ENCODE data around the gene ANKRD31. TPM values are rescaled to one million over a fixed set of nuclear protein-coding genes. Genes with fewer than 3 reads are reported as not detected.
"Not testable (repeated sequence)": the region's sequence is repeated elsewhere in the genome, so short reads cannot be mapped to it uniquely, and the experiment has no call there.

ANKRD31 gene
- total RNA-seq, 1 experiment from 2014 or later: 0.07 TPM

GRCh38 chr5:75095956-75096355 is 140.7 kb downstream of the ANKRD31 start:
- DNase-seq (ENCODE audit: low read depth); in situ Hi-C loops (cut with HindIII; ENCODE audit: low pct_unique_long_range_greater_than_20kb, low sequenced_read_pairs): not testable (repeated sequence)

GRCh38 chr5:75091597-75091996 is 145.1 kb downstream of the ANKRD31 start:
- DNase-seq (ENCODE audit: low read depth): no peak
- in situ Hi-C loops (cut with HindIII; ENCODE audit: low pct_unique_long_range_greater_than_20kb, low sequenced_read_pairs): no loop called here

GRCh38 chr5:75089662-75090061 is 147.0 kb downstream of the ANKRD31 start:
- in situ Hi-C loops (cut with HindIII; ENCODE audit: low pct_unique_long_range_greater_than_20kb, low sequenced_read_pairs): no loop called here
- DNase-seq (ENCODE audit: low read depth): no peak

- DNase-seq (ENCODE audit: low read depth): no peak
- in situ Hi-C loops (cut with HindIII; ENCODE audit: low pct_unique_long_range_greater_than_20kb, low sequenced_read_pairs): no loop called here
Measured at GRCh38 chr5:75089137-75089536, 147.5 kb downstream of the ANKRD31 start.

- no peak for DNase-seq (ENCODE audit: low read depth)
- in situ Hi-C loops (cut with HindIII; ENCODE audit: low pct_unique_long_range_greater_than_20kb, low sequenced_read_pairs): no loop called here
Measured at GRCh38 chr5:75088648-75089047, 148.0 kb downstream of the ANKRD31 start.

GRCh38 chr5:75081510-75081909 is 155.2 kb downstream of the ANKRD31 start:
- in situ Hi-C loops (cut with HindIII; ENCODE audit: low pct_unique_long_range_greater_than_20kb, low sequenced_read_pairs): no loop called here
- no peak for DNase-seq (ENCODE audit: low read depth)

- DNase-seq (ENCODE audit: low read depth); in situ Hi-C loops (cut with HindIII; ENCODE audit: low pct_unique_long_range_greater_than_20kb, low sequenced_read_pairs): not testable (repeated sequence)
Measured at GRCh38 chr5:75079346-75079745, 157.3 kb downstream of the ANKRD31 start.

GRCh38 chr5:75078027-75078426 is 158.7 kb downstream of the ANKRD31 start:
- no peak for DNase-seq (ENCODE audit: low read depth)
- in situ Hi-C loops (cut with HindIII; ENCODE audit: low pct_unique_long_range_greater_than_20kb, low sequenced_read_pairs): no loop called here

GRCh38 chr5:75072061-75072460 is 164.6 kb downstream of the ANKRD31 start:
- DNase-seq (ENCODE audit: low read depth): no peak
- in situ Hi-C loops (cut with HindIII; ENCODE audit: low pct_unique_long_range_greater_than_20kb, low sequenced_read_pairs): no loop called here

GRCh38 chr5:75071100-75071499 is 165.6 kb downstream of the ANKRD31 start:
- in situ Hi-C loops (cut with HindIII; ENCODE audit: low pct_unique_long_range_greater_than_20kb, low sequenced_read_pairs): no loop called here
- no peak for DNase-seq (ENCODE audit: low read depth)

- in situ Hi-C loops (cut with HindIII; ENCODE audit: low pct_unique_long_range_greater_than_20kb, low sequenced_read_pairs): no loop called here
- no peak for DNase-seq (ENCODE audit: low read depth)
Measured at GRCh38 chr5:75067434-75067833, 169.2 kb downstream of the ANKRD31 start.

- in situ Hi-C loops (cut with HindIII; ENCODE audit: low pct_unique_long_range_greater_than_20kb, low sequenced_read_pairs): no loop called here
- no peak for DNase-seq (ENCODE audit: low read depth)
Measured at GRCh38 chr5:75062925-75063531, 173.7 kb downstream of the ANKRD31 start.

- in situ Hi-C loops (cut with HindIII; ENCODE audit: low pct_unique_long_range_greater_than_20kb, low sequenced_read_pairs): no loop called here
- DNase-seq (ENCODE audit: low read depth): no peak
Measured at GRCh38 chr5:75059912-75060545, 176.6 kb downstream of the ANKRD31 start.

- no peak for DNase-seq (ENCODE audit: low read depth)
- in situ Hi-C loops (cut with HindIII; ENCODE audit: low pct_unique_long_range_greater_than_20kb, low sequenced_read_pairs): no loop called here
Measured at GRCh38 chr5:75058986-75059535, 177.6 kb downstream of the ANKRD31 start.

- in situ Hi-C loops (cut with HindIII; ENCODE audit: low pct_unique_long_range_greater_than_20kb, low sequenced_read_pairs): no loop called here
- DNase-seq (ENCODE audit: low read depth): no peak
Measured at GRCh38 chr5:75057561-75057960, 179.1 kb downstream of the ANKRD31 start.

- in situ Hi-C loops (cut with HindIII; ENCODE audit: low pct_unique_long_range_greater_than_20kb, low sequenced_read_pairs): no loop called here
- peak; percentile 18 for DNase-seq (ENCODE audit: low read depth)
Measured at GRCh38 chr5:75055727-75056144, 180.9 kb downstream of the ANKRD31 start.

GRCh38 chr5:75054134-75054930 is 182.3 kb downstream of the ANKRD31 start:
- in situ Hi-C loops (cut with HindIII; ENCODE audit: low pct_unique_long_range_greater_than_20kb, low sequenced_read_pairs): no loop called here
- DNase-seq (ENCODE audit: low read depth): no peak

GRCh38 chr5:75053304-75054133 is 183.2 kb downstream of the ANKRD31 start:
- in situ Hi-C loops (cut with HindIII; ENCODE audit: low pct_unique_long_range_greater_than_20kb, low sequenced_read_pairs): no loop called here

GRCh38 chr5:75053054-75053303 is 183.7 kb downstream of the ANKRD31 start:
- no peak for DNase-seq (ENCODE audit: low read depth)
- in situ Hi-C loops (cut with HindIII; ENCODE audit: low pct_unique_long_range_greater_than_20kb, low sequenced_read_pairs): no loop called here

More at GRCh38 chr5:75053304-75054133, 183.2 kb downstream of the ANKRD31 start:
- DNase-seq (ENCODE audit: low read depth): peak; percentile 79
